Gastroesophageal sphincter (tissue), 4 donors: Measurements from ENCODE around the gene COMP. TPM values are rescaled to one million over a fixed set of nuclear protein-coding genes. Genes with fewer than 3 reads are reported as not detected.

Source experiments
- ATAC-seq: fragments of 150-250 bp; one replicate; pipeline ENCODE4 v1.9.1; 2016; ENCODE audit warnings: mild to moderate bottlenecking, moderate library complexity
- H3K27ac ChIP-seq, 4 donors: fragments of 200-600 bp; sonication (generic) in 3 of 4; 1 replicate in 3 of 4; 2 replicates in 1 of 4; pipeline ENCODE4 v1.5.1; 2016 to 2019
- H3K27me3 ChIP-seq: fragments of 200-600 bp; sonication (generic); one replicate; pipeline ENCODE4 v1.5.1; 2019
- H3K36me3 ChIP-seq, 2 donors: fragments of 200-600 bp; sonication (generic); one replicate each; pipeline ENCODE4 v1.5.1; 2019; ENCODE audit warnings: control low read depth in 1 of 2
- H3K4me1 ChIP-seq, 3 donors: fragments of 200-600 bp; sonication (generic); 1 replicate in 2 of 3; 2 replicates in 1 of 3; pipeline ENCODE4 v1.5.1; 2016 to 2019; ENCODE audit warnings: control low read depth in 2 of 3
- H3K4me3 ChIP-seq, 2 donors: fragments of 200-600 bp; sonication (generic); one replicate each; pipeline ENCODE4 v1.5.1; 2019; ENCODE audit warnings: mild to moderate bottlenecking in 1 of 2, moderate library complexity in 1 of 2
- H3K9me3 ChIP-seq, 3 donors: fragments of 200-600 bp; sonication (generic); one replicate each; pipeline ENCODE4 v1.5.1; 2017 to 2019; ENCODE audit warnings: control low read depth in 2 of 3
- CTCF ChIP-seq, 4 experiments: fragments of 200-600 bp in 2 of 4; fragments of 450-650 bp in 2 of 4; sonication (generic) in 1 of 4; IDR thresholded peaks; one replicate each; pipeline ENCODE4 v1.5.1; 2017 to 2019; ENCODE audit warnings: antibody characterized with exemption in 4 of 4, mild to moderate bottlenecking in 2 of 4, moderate library complexity in 2 of 4
- EP300 ChIP-seq: sonication (generic); formaldehyde crosslinking; IDR thresholded peaks from one replicate; pipeline ENCODE4 v1.6.1; 2017; ENCODE audit warnings: antibody characterized with exemption, mild to moderate bottlenecking
- POLR2A ChIP-seq, 2 donors: fragments of 450-650 bp; IDR thresholded peaks; one replicate each; pipeline ENCODE4 v1.6.1; 2017; ENCODE audit warnings: antibody characterized with exemption in 2 of 2, mild to moderate bottlenecking in 2 of 2, moderate library complexity in 1 of 2
- POLR2AphosphoS5 ChIP-seq: sonication (generic); formaldehyde crosslinking; IDR thresholded peaks from one replicate; pipeline ENCODE4 v1.6.1; 2017; ENCODE audit warnings: antibody characterized with exemption
- WGBS, 2 donors: methylation state at CpG; one replicate each; pipeline ENCODE4 v1.1.5; 2018; ENCODE audit warnings: low coverage in 1 of 2; 5-methylcytosine and 5-hydroxymethylcytosine counted together
- total RNA-seq, 4 donors: library from RNA; depleted of rRNA; stranded (reverse); fragments of >200 nt; gene quantifications; one replicate each; pipeline ENCODE4 v1.1.0, GENCODE V29; 2016

The COMP gene
- total RNA-seq, 4 donors from 2014 or later, result 0.40 to 4.4 (median 0.50) TPM

GRCh38 chr19:18765224-18765623 lies 25.9 kb downstream of the COMP start:
- TF ChIP-seq POLR2AphosphoS5 (no peak), CTCF (IDR thresholded peaks at IDR 0.05) (no peak), POLR2A (IDR thresholded peaks at IDR 0.05) (no peak), EP300 (no peak)
- 80% methylated on average over 2 of the region's 8 CpGs; no CpG with 5 or more reads in 1 of the 2 donors for WGBS, 2 donors
- ATAC-seq, result no peak
- Histone ChIP-seq H3K4me1 (peaks cover 0 to 38% (median 13%) of the 10 kb centered on the region in 3 donors), H3K4me3 (no peak overlapping the region), H3K9me3 (no peaks in the 10 kb centered on the region), H3K27ac (no peak overlapping the region), H3K36me3 (peaks cover 0 to 37% of the 10 kb centered on the region in 2 donors), H3K27me3 (no peaks in the 10 kb centered on the region)

- ATAC-seq, result no peak
- WGBS, 2 donors, result no CpG with 5 or more reads among the region's 4 CpGs
- Histone ChIP-seq H3K27me3 (no peaks in the 10 kb centered on the region), H3K4me3 (no peak overlapping the region), H3K4me1 (peaks cover 0 to 38% (median 13%) of the 10 kb centered on the region in 3 donors), H3K27ac (no peak overlapping the region), H3K36me3 (peaks cover 0 to 31% of the 10 kb centered on the region in 2 donors), H3K9me3 (no peaks in the 10 kb centered on the region)
- TF ChIP-seq CTCF (IDR thresholded peaks at IDR 0.05) (no peak), EP300 (no peak), POLR2AphosphoS5 (no peak), POLR2A (IDR thresholded peaks at IDR 0.05) (no peak)
These were observed 26.5 kb downstream of the COMP start for GRCh38 chr19:18764591-18765051.

DNA sequence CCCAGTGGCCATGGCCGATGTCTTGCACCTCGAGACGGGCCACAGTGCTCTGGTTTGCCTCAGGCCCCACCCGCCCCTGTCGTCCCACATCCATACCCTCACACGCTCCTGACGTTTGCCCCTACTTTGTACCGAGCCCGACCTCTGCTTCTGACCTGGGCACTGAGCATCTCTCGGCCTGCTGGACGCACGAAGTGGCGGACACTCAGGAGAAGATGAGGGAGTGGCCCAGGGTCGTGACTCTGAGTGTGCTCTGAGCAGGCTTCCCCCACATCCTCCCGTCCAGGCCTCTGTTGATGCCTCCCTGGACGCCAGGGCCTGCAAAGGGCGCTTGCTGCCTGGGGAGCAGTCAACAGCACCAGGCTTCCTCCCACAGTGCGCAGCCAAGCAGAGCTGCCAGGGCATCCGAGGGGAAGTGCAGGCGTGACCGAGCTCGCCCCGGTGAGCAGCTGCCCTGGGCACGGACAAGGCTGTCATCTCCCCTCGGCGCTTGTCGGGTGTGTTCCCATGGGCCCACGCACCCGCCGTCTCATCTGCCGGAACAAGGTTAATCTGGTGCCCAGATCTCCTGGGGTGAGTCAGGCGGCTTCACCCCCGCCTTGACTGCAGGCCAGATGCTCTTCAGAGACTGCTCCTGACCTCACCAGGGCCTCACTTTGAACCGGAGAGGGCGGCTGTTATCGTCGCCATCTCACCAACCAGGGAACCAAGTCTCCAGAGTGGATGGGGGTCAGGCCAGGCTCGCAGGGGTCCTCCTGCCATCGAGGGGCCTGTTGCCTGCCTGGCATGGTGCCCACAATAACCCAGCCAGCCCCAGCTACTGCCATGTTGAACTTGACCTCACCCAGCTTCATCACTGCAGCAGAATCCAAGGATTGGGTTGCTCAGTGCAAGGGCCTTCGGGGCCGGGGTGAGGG lies 27.2 kb downstream of the COMP start:
- Histone ChIP-seq H3K36me3 (peaks cover 0 to 25% of the 10 kb centered on the region in 2 donors), H3K27me3 (no peaks in the 10 kb centered on the region), H3K9me3 (no peaks in the 10 kb centered on the region), H3K27ac (peak overlapping the region in 1 of 4 donors; percentile 1), H3K4me1 (peaks cover 0 to 38% (median 13%) of the 10 kb centered on the region in 3 donors), H3K4me3 (no peak overlapping the region)
- 90 to 96% methylated on average over 2 to 5 of the region's 41 CpGs for WGBS, 2 donors
- ATAC-seq, result no peak
- no peak for TF ChIP-seq CTCF (IDR thresholded peaks at IDR 0.05)
- no peak for TF ChIP-seq POLR2AphosphoS5
- no peak for TF ChIP-seq POLR2A (IDR thresholded peaks at IDR 0.05)
- no peak for TF ChIP-seq EP300

DNA sequence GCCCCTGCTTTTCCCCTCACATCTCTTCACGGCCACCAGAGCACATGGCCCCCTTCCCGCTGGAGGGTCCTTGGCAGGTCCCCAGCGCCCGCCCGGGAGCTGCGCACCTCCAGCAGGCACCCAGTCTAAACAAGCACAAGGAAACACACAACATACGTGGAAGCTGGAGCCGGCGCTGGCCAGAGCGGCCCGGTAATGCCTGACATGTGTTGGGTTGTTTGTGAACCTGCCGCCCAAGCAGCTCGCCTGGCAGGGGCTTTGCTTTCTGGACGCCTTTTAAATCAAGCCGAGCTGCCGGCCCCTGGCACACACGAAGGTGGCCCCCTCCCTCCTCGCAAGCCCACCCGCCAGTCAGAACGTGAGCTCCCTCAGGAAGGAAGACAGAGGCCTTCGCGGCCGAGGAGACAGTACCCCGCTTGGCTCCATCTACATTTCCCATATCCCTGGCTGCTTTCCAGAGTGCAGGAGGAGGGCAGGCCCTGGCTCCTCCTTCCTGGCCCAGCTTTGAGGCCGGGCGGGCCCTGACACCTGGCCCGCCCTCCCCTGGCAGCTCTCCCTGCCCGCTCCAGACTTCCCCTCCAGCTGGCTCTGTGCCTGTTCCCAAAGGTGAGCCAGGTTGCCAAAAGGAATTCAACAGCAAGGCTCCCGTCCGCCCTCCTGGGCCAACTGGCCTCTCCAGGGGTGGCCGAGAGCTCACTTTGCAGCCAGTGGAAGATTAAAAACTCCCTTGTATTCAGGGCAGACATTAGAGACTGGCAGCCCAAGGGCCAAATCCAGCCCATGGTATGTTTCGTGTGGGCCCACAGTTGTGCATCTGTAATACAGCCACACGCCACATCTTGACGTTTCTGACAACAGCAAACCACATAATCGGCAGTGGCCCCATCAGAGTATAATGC lies 28.7 kb downstream of the COMP start:
- TF ChIP-seq POLR2AphosphoS5 (peak; percentile 61), EP300 (no peak)
- Histone ChIP-seq H3K27me3 (no peaks in the 10 kb centered on the region), H3K9me3 (no peaks in the 10 kb centered on the region), H3K4me3 (peak overlapping the region in 1 of 2 donors; percentile 20), H3K27ac (peak overlapping the region; percentile 11 to 86 (median 69)), H3K4me1 (peaks cover 0 to 38% (median 13%) of the 10 kb centered on the region in 3 donors), H3K36me3 (peaks cover 0 to 11% of the 10 kb centered on the region in 2 donors)
- peak; percentile 88 for ATAC-seq
- WGBS, 2 donors, result 4 to 29% methylated on average over 4 to 13 of the region's 35 CpGs
